Right lobe of liver (tissue), 4 donors: ENCODE data around the gene INAFM1.

Source experiments
- CTCF ChIP-seq, 4 donors: fragments of 200-600 bp in 3 of 4; fragments of 450-650 bp in 1 of 4; IDR thresholded peaks; one replicate each; pipeline versions ENCODE4 v1.5.1 to v1.8.0; 2016 to 2022; ENCODE audit warnings: antibody characterized with exemption in 4 of 4, mild to moderate bottlenecking in 2 of 4
- POLR2A ChIP-seq: fragments of 450-650 bp; IDR thresholded peaks from one replicate; pipeline ENCODE4 v1.6.1; 2017; ENCODE audit warnings: antibody characterized with exemption, mild to moderate bottlenecking
- donor health status: DM: no; HTN: no; CAD: no.
- donor health status: DM: no; HTN: no; CAD: no.
- donor health status: DM: no; HTN: yes; CAD: no.

GRCh38 chr19:47260476-47260875, 14.2 kb upstream of the INAFM1 start:
- TF ChIP-seq CTCF (IDR thresholded peaks at IDR 0.05) (no peak), POLR2A (no peak)
